Upper lobe of left lung (tissue), 4 donors: ENCODE results near the gene OR4K2.

Experiments used
- CTCF ChIP-seq, 6 experiments: fragments of 450-650 bp in 4 of 6; fragments of 200-600 bp in 2 of 6; sonication (generic) in 2 of 6; IDR thresholded peaks; one replicate each; pipeline ENCODE4 v1.5.1; 2016 to 2019; ENCODE audit warnings: antibody characterized with exemption in 6 of 6
- EP300 ChIP-seq, 4 donors: sonication (generic); formaldehyde crosslinking; IDR thresholded peaks; one replicate each; pipeline ENCODE4 v1.5.1; 2017; ENCODE audit warnings: antibody characterized with exemption in 4 of 4, control low read depth in 2 of 4
- POLR2A ChIP-seq, 4 donors: fragments of 450-650 bp; IDR thresholded peaks; one replicate each; pipeline ENCODE4 v1.5.1; 2016 to 2017; ENCODE audit warnings: antibody characterized with exemption in 4 of 4, mild to moderate bottlenecking in 2 of 4
- POLR2AphosphoS5 ChIP-seq, 2 donors: sonication (generic); formaldehyde crosslinking; IDR thresholded peaks; one replicate each; pipeline ENCODE4 v1.5.1; 2017; ENCODE audit warnings: antibody characterized with exemption in 2 of 2

- TF ChIP-seq CTCF (IDR thresholded peaks at IDR 0.05) (no peak), POLR2A (IDR thresholded peaks at IDR 0.05) (no peak), POLR2AphosphoS5 (IDR thresholded peaks at IDR 0.05) (no peak), EP300 (IDR thresholded peaks at IDR 0.05) (no peak)
Observed at GRCh38 chr14:19917955-19918518, 43.1 kb downstream of the OR4K2 start.
